HEK293 (cell line): ENCODE measurements around the gene SMAD1.
"Not testable (repeated sequence)": the region's sequence is repeated elsewhere in the genome, so short reads cannot be mapped to it uniquely, and the experiment has no call there.

ENCODE experiments used
- CTCF ChIA-PET: fragments of 350-600 bp; formaldehyde crosslinking; extraction: SDS; loops from one replicate; lab custom pipeline; 2021; ENCODE audit warnings: antibody characterized with exemption; lab: Yijun Ruan, JAX
- POLR2A ChIA-PET: fragments of 300-600 bp; formaldehyde crosslinking; extraction: SDS; loops from one replicate; lab custom pipeline; 2020; ENCODE audit warnings: antibody characterized with exemption, inconsistent platforms; lab: Yijun Ruan, JAX
- H3K27ac ChIP-seq: fragments of 200-500 bp; sonication (Bioruptor generic); 2 replicates; pipeline ENCODE4 v1.5.1; 2014; ENCODE audit warnings: low read depth, low read length, control low read depth, inconsistent platforms; ENCODE audit errors: extremely low read depth
- H3K36me3 ChIP-seq, 2 experiments: fragments of 200-500 bp in 1 of 2; sonication (Bioruptor generic) in 1 of 2; 1 replicate in 1 of 2; 2 replicates in 1 of 2; pipeline ENCODE4 v1.5.1; 2014 to 2017; ENCODE audit warnings: inconsistent platforms in 2 of 2, low read length in 2 of 2; ENCODE audit not compliant: control insufficient read depth in 2 of 2, insufficient read depth in 1 of 2
- H3K4me1 ChIP-seq: fragments of 200-500 bp; sonication (Bioruptor generic); 2 replicates; pipeline ENCODE4 v1.5.1; 2014; ENCODE audit warnings: mild to moderate bottlenecking, low read length, inconsistent platforms; ENCODE audit not compliant: control insufficient read depth, insufficient read depth
- H3K4me3 ChIP-seq: 2 replicates; pipeline ENCODE4 v1.5.1; 2011; ENCODE audit warnings: low read depth, mild to moderate bottlenecking, control low read depth, low read length, moderate library complexity
- H3K9me3 ChIP-seq: fragments of 200-500 bp; sonication (Bioruptor generic); 2 replicates; pipeline ENCODE4 v1.5.1; 2014; ENCODE audit warnings: low read depth, low read length, inconsistent platforms; ENCODE audit not compliant: control insufficient read depth, insufficient read depth
- BCL6B ChIP-seq: fragments of 450-650 bp; formaldehyde crosslinking; IDR thresholded peaks from 2 replicates; pipeline ENCODE4 v1.5.1; 2017; ENCODE audit warnings: missing biosample characterization, missing genetic modification characterization
- CTCF ChIP-seq: fragments of 450-650 bp; formaldehyde crosslinking; IDR thresholded peaks from 2 replicates; pipeline ENCODE4 v1.5.1; 2016; ENCODE audit warnings: missing biosample characterization, missing genetic modification characterization
- GLI2 ChIP-seq: fragments of 450-650 bp; formaldehyde crosslinking; IDR thresholded peaks from 2 replicates; pipeline ENCODE4; 2017; ENCODE audit warnings: missing biosample characterization, missing genetic modification characterization, low read depth, borderline replicate concordance
- HOXC10 ChIP-seq: sonication (generic); formaldehyde crosslinking; IDR thresholded peaks from 2 replicates; pipeline ENCODE4 v1.8.1; 2023; ENCODE audit warnings: mild to moderate bottlenecking, missing genetic modification reagents
- SP3 ChIP-seq: fragments of 450-650 bp; formaldehyde crosslinking; IDR thresholded peaks from 2 replicates; pipeline ENCODE4 v1.5.1; 2016; ENCODE audit warnings: missing biosample characterization, missing genetic modification characterization
- YY2 ChIP-seq: fragments of 450-650 bp; formaldehyde crosslinking; IDR thresholded peaks from 2 replicates; pipeline ENCODE4 v1.5.1; 2016; ENCODE audit warnings: missing biosample characterization, missing genetic modification characterization
- ZBTB1 ChIP-seq: fragments of 450-650 bp; formaldehyde crosslinking; IDR thresholded peaks from 2 replicates; pipeline ENCODE4 v1.5.1; 2016; ENCODE audit warnings: missing biosample characterization, missing genetic modification characterization
- ZBTB21 ChIP-seq: fragments of 450-650 bp; formaldehyde crosslinking; IDR thresholded peaks from 2 replicates; pipeline ENCODE4 v1.5.1; 2017; ENCODE audit warnings: missing biosample characterization, missing genetic modification characterization
- ZFP37 ChIP-seq: fragments of 450-650 bp; formaldehyde crosslinking; IDR thresholded peaks from 2 replicates; pipeline ENCODE4 v1.5.1; 2016; ENCODE audit warnings: missing biosample characterization, missing genetic modification characterization
- ZIC2 ChIP-seq: fragments of 450-650 bp; formaldehyde crosslinking; IDR thresholded peaks from 2 replicates; pipeline ENCODE4 v1.5.1; 2016; ENCODE audit warnings: missing biosample characterization, missing genetic modification characterization
- ZNF10 ChIP-seq: fragments of 450-650 bp; formaldehyde crosslinking; IDR thresholded peaks from 2 replicates; pipeline ENCODE4 v1.5.1; 2017; ENCODE audit warnings: missing biosample characterization, missing genetic modification characterization
- ZNF221 ChIP-seq: fragments of 450-650 bp; formaldehyde crosslinking; IDR thresholded peaks from 2 replicates; pipeline ENCODE4 v1.5.1; 2017; ENCODE audit warnings: missing biosample characterization, missing genetic modification characterization, borderline replicate concordance
- ZNF24 ChIP-seq: fragments of 450-650 bp; formaldehyde crosslinking; IDR thresholded peaks from 2 replicates; pipeline ENCODE4 v1.5.1; 2016; ENCODE audit warnings: missing biosample characterization, missing genetic modification characterization
- ZNF341 ChIP-seq: fragments of 450-650 bp; formaldehyde crosslinking; IDR thresholded peaks from 2 replicates; pipeline ENCODE4; 2016; ENCODE audit warnings: low read depth, missing biosample characterization, missing genetic modification characterization
- ZNF416 ChIP-seq: fragments of 450-650 bp; formaldehyde crosslinking; IDR thresholded peaks from 2 replicates; pipeline ENCODE4 v1.5.1; 2016; ENCODE audit warnings: missing biosample characterization, missing genetic modification characterization
- ZNF488 ChIP-seq: fragments of 450-650 bp; formaldehyde crosslinking; IDR thresholded peaks from 2 replicates; pipeline ENCODE4 v1.5.1; 2016; ENCODE audit warnings: missing biosample characterization, missing genetic modification characterization
- ZNF510 ChIP-seq: fragments of 450-650 bp; formaldehyde crosslinking; IDR thresholded peaks from 2 replicates; pipeline ENCODE4 v1.5.1; 2018; ENCODE audit warnings: mild to moderate bottlenecking, missing genetic modification characterization, missing biosample characterization; ENCODE audit not compliant: insufficient replicate concordance
- ZNF555 ChIP-seq: fragments of 450-650 bp; formaldehyde crosslinking; conservative IDR thresholded peaks from 2 replicates; pipeline ENCODE4 v1.5.1; 2017; ENCODE audit warnings: missing biosample characterization, mild to moderate bottlenecking, missing genetic modification characterization, inconsistent platforms
- ZNF558 ChIP-seq: fragments of 450-650 bp; formaldehyde crosslinking; IDR thresholded peaks from 2 replicates; pipeline ENCODE4 v1.5.1; 2016; ENCODE audit warnings: missing biosample characterization, missing genetic modification characterization
- ZNF610 ChIP-seq: fragments of 450-650 bp; formaldehyde crosslinking; IDR thresholded peaks from 2 replicates; pipeline ENCODE4 v1.5.1; 2016; ENCODE audit warnings: missing biosample characterization, missing genetic modification characterization, borderline replicate concordance
- ZNF660 ChIP-seq: fragments of 450-650 bp; IDR thresholded peaks from 2 replicates; pipeline ENCODE4 v1.5.1; 2018; ENCODE audit warnings: missing biosample characterization, mild to moderate bottlenecking, missing genetic modification characterization

SMAD1 gene

DNA sequence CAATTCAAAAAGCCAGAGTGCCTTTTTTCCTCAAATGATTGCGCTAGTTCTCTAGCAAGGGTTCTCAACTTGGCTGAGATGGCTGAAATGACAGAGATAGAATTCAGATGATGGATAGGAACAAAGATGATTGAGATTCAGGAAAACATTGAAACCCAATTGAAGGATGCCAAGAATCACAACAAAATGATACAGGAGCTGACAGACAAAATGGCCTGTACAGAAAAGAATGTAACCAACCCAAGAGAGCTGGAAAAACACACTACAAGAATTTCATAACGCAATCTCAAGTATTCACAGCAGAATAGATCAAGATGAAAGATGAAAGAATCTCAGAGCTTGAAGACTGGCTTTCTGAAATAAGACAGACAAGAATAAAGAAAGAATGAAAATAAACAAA is 85.9 kb downstream of the SMAD1 start:
- ChIA-PET CTCF (interaction anchor here (0.6 to 0.7 kb wide), 2 partner anchors 10 to 83 kb away, joined by 3 read pairs; no protein-coding TSS in a partner anchor), POLR2A (no interaction called here)
- Histone ChIP-seq H3K36me3 (no peaks in the 10 kb centered on the region), H3K4me3 (no peak overlapping the region), H3K4me1 (no peaks in the 10 kb centered on the region), H3K9me3 (no peaks in the 10 kb centered on the region), H3K27ac (no peak overlapping the region)
- TF ChIP-seq ZNF221 (tag by site-specific recombination) (no peak), HOXC10 (CRISPR knock-in tag) (no peak), YY2 (tag by site-specific recombination) (no peak), ZNF510 (no peak), ZNF660 (tag by site-specific recombination) (no peak), ZIC2 (tag by site-specific recombination) (no peak), ZNF555 (tag by site-specific recombination) (no peak), GLI2 (tag by site-specific recombination) (no peak), ZNF341 (tag by site-specific recombination) (no peak), ZNF24 (tag by site-specific recombination) (no peak), ZNF416 (tag by site-specific recombination) (no peak), ZFP37 (tag by site-specific recombination) (no peak), ZBTB1 (tag by site-specific recombination) (no peak), ZBTB21 (tag by site-specific recombination) (no peak), SP3 (tag by site-specific recombination) (no peak), ZNF558 (tag by site-specific recombination) (no peak), CTCF (tag by site-specific recombination) (no peak), ZNF610 (tag by site-specific recombination) (no peak), ZNF10 (no peak), BCL6B (tag by site-specific recombination) (no peak)
- TF ChIP-seq, all 188 proteins: peak for 0

- H3K4me3 ChIP-seq, H3K9me3 ChIP-seq, H3K36me3 ChIP-seq, POLR2A ChIA-PET, H3K27ac ChIP-seq, H3K4me1 ChIP-seq: not testable (repeated sequence)
- CTCF ChIA-PET: interaction anchor here (0.6 kb wide), 1 partner anchor 455 kb away, joined by 3 read pairs; no protein-coding TSS in a partner anchor
These were observed 92.9 kb downstream of the SMAD1 start for GRCh38 chr4:145574546-145574945.

DNA sequence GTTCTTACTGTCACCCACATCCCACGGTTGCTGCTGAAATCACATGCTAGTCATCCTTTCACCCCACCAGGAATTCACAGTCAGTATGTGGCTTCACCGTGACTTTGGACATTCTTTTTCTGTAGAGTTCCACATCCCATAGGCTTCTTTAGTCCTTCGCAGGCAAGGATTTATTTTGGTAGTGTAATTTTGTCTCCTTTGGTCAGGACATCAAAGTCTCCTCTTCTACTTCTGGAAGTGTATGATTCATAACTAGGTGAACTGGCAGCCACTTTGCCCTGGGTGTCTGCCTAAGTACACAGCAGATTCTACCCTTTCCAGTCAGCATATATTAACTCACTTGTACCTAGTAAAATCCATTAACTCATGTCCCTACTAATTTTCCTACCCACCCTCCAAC is 99.3 kb downstream of the SMAD1 start:
- no peak for TF ChIP-seq ZNF488 (tag by site-specific recombination)
- H3K4me3 ChIP-seq: no peak overlapping the region
- CTCF ChIA-PET: no interaction called here
- POLR2A ChIA-PET: no interaction called here
- no peaks in the 10 kb centered on the region for H3K4me1 ChIP-seq
- H3K27ac ChIP-seq: no peak overlapping the region
- H3K36me3 ChIP-seq: no peaks in the 10 kb centered on the region
- H3K9me3 ChIP-seq: no peaks in the 10 kb centered on the region
